ENCODE measurements around the gene HSD17B12. TPM values are rescaled to one million over a fixed set of nuclear protein-coding genes. Genes with fewer than 3 reads are reported as not detected.
"Not testable (repeated sequence)": the region's sequence is repeated elsewhere in the genome, so short reads cannot be mapped to it uniquely, and the experiment has no call there.

Gene HSD17B12
- total and polyA plus RNA-seq, 2 of the 4 experiments (the other 2 are of a cell fraction), result 38.0 to 44.6 TPM

DNA sequence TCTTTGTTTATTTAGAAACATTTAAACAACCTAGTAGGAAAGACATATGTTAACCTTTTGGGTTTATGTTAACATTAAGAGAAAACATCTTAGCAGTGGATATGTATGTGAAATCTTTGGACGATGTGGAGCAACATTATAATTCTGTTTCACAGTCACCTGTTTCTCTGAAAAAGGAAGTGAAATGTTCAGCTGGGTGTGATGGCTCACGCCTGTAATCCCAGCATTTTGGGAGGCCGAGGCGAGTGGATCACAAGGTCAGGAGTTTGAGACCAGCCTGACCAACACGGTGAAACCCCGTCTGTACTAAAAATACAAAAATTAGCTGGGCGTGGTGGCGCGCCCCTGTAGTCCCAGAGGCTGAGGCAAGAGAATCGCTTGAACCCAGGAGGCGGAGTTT, 1.5 kb downstream of the HSD17B12 start:
- POLR2A ChIA-PET (ENCODE audit: unreplicated experiment); DNase-seq; H3K9me3 ChIP-seq (ENCODE audit: control insufficient read depth, insufficient read depth, low read length); ATAC-seq (ENCODE audit: low read depth); CTCF ChIA-PET; H2BK120ac ChIP-seq (ENCODE audit: low read depth, low read length); H2BK15ac ChIP-seq (ENCODE audit: low read depth, low read length); H3K14ac ChIP-seq (replicated peaks; ENCODE audit: low read depth, low read length); dilution Hi-C loops (cut with HindIII; ENCODE audit: low sequenced_read_pairs, unreplicated experiment); H4K5ac ChIP-seq (ENCODE audit: low read depth, low read length); H3K36me3 ChIP-seq (ENCODE audit: control insufficient read depth, insufficient read depth, low read length); H4K8ac ChIP-seq (ENCODE audit: low read depth in 2 of 2, low read length in 2 of 2); H3K56ac ChIP-seq (ENCODE audit: extremely low read depth, insufficient read depth, low read length); H3K27me3 ChIP-seq (ENCODE audit: control insufficient read depth, insufficient read depth, low read length); H3K23ac ChIP-seq (ENCODE audit: low read depth, low read length); in situ Hi-C loops (cut with MboI; ENCODE audit: low sequenced_read_pairs); BruUV-seq (replicated peaks); H3K18ac ChIP-seq (ENCODE audit: low read depth, low read length); H2AFZ ChIP-seq (replicated peaks; ENCODE audit: low read length, poor library complexity); H4K91ac ChIP-seq (ENCODE audit: insufficient read depth, low read depth, low read length); H3K9me1 ChIP-seq (ENCODE audit: insufficient read depth, low read length); H2AK9ac ChIP-seq (replicated peaks; ENCODE audit: low read depth, low read length, poor library complexity); H3K4me1 ChIP-seq (ENCODE audit: control insufficient read depth, insufficient read depth, low read length); H4K20me1 ChIP-seq (ENCODE audit: insufficient read depth, low read length); H3K27ac ChIP-seq (ENCODE audit: insufficient read depth, low read length); H2BK20ac ChIP-seq (ENCODE audit: low read depth, low read length); H2AK5ac ChIP-seq (ENCODE audit: low read depth, low read length); H3K4ac ChIP-seq (ENCODE audit: low read depth, low read length): not testable (repeated sequence)
- intact Hi-C loops (cut with micrococcal nuclease), result loop anchor here (5.0 kb wide), 1 partner anchor 120 kb away; no protein-coding TSS in a partner anchor
- H3K4me2 ChIP-seq (ENCODE audit: low read depth, low read length), result peak overlapping the region; percentile 77
- no CpG with 5 or more reads among the region's 11 CpGs for WGBS, 2 experiments (ENCODE audit: extremely low coverage in 2 of 2, insufficient read length in 1 of 2)
- peaks cover 15 to 37% of the 10 kb centered on the region in 2 experiments for H3K79me1 ChIP-seq (ENCODE audit: low read depth in 1 of 2, low read length in 2 of 2)
- H3K4me3 ChIP-seq (ENCODE audit: insufficient read depth, low read depth, low read length), result peak overlapping the region; percentile 65
- H3K9ac ChIP-seq (ENCODE audit: low read depth, low read length), result peak overlapping the region; percentile 86; the same call in 1 of the 2 replicates
- H2BK5ac ChIP-seq (ENCODE audit: low read depth, low read length, poor library complexity, severe bottlenecking), result peak overlapping the region; percentile 7

All from IMR-90 (cell line).